C4-2B (cell line): ENCODE results near the gene PKM.

Experiments used
- CTCF ChIP-seq: fragments of 450-650 bp; conservative IDR thresholded peaks from 2 replicates; pipeline ENCODE4 v1.5.1; 2017; ENCODE audit warnings: mild to moderate bottlenecking
- ZFX ChIP-seq: fragments of 450-650 bp; IDR thresholded peaks from 2 replicates; pipeline ENCODE4 v1.6.1; 2017

DNA sequence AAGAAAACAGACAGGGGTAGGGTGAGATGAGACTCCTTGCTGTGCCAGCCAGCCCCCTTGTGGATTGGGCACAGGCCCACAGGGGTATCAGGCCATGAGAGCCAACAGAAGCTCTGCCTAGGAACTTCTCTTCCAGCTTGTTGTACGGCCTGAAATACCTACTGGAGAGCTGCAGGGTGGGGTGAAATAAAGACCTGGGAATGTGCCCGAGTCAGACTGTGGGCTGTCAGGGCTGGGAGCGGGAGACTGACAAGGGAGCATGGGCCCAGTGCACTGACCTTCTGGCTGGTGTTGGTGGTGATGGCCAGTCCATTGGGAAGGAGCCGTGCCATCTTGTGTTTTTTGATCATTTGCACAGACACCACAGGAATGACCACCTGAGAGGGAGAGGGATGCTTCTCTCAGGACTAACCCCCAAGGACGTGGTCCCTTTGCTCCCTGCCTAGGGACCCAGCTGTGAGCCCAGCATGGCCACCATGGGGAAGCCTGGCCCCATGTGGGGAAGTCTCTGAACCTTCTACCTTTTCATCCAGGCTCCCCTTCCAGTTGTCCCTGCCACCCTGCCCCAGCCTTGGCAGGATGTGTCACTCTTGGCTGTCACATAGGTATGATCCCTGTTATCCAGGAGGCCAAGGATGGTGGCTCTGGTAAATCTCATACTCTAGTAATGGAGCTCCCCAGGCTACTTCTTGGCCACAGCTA is 64.1 kb downstream of the PKM start:
- no peak for TF ChIP-seq CTCF
- no peak for TF ChIP-seq ZFX
